ENCODE measurements around the gene ARHGEF39.

ARHGEF39 gene

DNA sequence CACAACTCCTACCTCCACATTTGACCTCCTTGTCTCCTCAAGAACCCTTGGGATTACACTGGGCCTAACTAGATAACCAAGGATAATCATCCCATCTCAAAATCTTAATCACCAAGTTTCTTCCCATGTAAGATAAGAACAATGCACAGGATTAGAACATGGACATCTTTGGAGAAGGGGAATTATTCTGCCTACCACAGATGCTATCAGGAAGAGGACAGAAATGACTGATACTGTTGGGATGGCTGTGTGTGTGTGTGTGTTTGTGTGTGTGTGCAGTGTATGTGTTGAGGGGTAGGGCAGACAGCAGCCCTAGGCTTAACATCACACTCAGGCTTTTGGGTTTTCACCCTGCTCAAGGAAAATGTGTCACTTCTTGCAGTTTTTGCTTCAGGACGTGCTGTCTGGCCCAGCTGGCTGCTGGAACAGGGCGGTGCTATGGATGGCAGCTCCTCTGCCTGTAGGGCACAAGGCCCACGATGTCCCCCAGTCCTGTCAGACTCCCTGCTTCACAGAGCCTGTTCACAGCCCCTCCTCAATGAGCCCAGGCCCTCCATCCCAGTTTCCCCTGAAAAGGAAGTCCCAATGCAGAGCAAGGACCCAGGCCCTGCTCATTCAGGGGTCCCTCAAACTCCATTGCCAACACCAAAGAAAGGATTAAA is 16.5 kb upstream of the ARHGEF39 start:
- TF ChIP-seq, protein P1, sequence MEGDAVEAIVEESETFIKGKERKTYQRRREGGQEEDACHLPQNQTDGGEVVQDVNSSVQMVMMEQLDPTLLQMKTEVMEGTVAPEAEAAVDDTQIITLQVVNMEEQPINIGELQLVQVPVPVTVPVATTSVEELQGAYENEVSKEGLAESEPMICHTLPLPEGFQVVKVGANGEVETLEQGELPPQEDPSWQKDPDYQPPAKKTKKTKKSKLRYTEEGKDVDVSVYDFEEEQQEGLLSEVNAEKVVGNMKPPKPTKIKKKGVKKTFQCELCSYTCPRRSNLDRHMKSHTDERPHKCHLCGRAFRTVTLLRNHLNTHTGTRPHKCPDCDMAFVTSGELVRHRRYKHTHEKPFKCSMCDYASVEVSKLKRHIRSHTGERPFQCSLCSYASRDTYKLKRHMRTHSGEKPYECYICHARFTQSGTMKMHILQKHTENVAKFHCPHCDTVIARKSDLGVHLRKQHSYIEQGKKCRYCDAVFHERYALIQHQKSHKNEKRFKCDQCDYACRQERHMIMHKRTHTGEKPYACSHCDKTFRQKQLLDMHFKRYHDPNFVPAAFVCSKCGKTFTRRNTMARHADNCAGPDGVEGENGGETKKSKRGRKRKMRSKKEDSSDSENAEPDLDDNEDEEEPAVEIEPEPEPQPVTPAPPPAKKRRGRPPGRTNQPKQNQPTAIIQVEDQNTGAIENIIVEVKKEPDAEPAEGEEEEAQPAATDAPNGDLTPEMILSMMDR (conservative IDR thresholded peaks at IDR 0.05), result no peak
- TF ChIP-seq ZFX (IDR thresholded peaks at IDR 0.05), result no peak
- no peak overlapping the region for H3K27ac ChIP-seq

DNA sequence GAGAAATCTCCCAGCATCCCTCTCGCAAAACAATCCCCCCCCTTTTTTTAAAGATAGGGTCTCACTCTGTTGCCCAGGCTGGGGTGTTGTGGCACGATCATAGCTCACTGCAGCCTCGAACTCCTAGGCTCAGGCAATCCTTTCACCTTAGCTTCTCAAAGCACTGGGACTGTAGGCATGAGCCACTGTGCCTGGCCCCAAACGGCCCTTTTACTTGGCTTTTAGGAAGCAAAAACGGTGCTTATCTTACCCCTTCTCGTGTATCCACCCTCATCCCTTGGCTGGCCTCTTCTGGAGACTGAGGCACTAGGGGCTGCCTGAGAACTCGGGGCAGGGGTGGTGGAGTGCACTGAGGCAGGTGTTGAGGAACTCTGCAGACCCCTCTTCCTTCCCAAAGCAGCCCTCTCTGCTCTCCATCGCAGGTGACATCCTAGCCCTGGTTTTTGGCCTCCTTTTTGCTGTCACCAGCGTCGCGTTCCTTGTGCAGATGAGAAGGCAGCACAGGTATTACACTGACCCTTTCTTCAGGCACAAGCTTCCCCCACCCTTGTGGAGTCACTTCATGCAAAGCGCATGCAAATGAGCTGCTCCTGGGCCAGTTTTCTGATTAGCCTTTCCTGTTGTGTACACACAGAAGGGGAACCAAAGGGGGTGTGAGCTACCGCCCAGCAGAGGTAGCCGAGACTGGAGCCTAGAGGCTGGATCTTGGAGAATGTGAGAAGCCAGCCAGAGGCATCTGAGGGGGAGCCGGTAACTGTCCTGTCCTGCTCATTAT is 15.5 kb upstream of the ARHGEF39 start:
- no peak for TF ChIP-seq ZFX (IDR thresholded peaks at IDR 0.05)
- TF ChIP-seq, protein P1 (conservative IDR thresholded peaks at IDR 0.05), result no peak
- no peak overlapping the region for H3K27ac ChIP-seq

DNA sequence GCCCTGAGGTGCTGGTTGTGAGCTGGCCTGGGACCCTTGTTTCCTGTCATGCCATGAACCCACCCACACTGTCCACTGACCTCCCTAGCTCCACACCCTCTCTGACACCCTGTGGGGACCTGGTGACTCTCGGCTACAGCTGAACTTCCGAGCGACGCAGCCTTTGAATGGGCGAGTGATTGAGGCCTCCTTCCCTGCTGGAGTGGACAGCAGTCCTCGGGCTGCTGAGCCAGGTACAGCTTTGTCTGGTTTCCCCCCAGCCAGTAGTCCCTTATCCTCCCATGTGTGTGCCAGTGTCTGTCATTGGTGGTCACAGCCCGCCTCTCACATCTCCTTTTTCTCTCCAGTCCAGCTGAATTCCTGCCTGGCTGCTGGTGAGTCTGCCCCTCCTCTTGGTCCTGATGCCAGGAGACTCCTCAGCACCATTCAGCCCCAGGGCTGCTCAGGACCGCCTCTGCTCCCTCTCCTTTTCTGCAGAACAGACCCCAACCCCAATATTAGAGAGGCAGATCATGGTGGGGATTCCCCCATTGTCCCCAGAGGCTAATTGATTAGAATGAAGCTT is 14.9 kb upstream of the ARHGEF39 start:
- TF ChIP-seq ZFX (IDR thresholded peaks at IDR 0.05), result no peak
- TF ChIP-seq, protein P1 (conservative IDR thresholded peaks at IDR 0.05), result no peak
- no peak overlapping the region for H3K27ac ChIP-seq

DNA sequence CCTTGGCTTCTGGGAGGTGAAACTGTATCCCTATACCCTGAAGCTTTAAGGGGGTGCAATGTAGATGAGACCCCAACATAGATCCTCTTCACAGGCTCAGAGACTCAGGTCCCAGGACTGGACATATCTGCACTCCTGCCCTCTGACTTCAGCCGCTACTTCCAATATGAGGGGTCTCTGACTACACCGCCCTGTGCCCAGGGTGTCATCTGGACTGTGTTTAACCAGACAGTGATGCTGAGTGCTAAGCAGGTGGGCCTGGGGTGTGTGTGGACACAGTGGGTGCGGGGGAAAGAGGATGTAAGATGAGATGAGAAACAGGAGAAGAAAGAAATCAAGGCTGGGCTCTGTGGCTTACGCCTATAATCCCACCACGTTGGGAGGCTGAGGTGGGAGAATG is 14.1 kb upstream of the ARHGEF39 start:
- TF ChIP-seq, protein P1 (conservative IDR thresholded peaks at IDR 0.05), result no peak
- H3K27ac ChIP-seq, result no peak overlapping the region

GRCh38 chr9:35675732-35676392 is 10.9 kb upstream of the ARHGEF39 start:
- TF ChIP-seq, protein P1 (conservative IDR thresholded peaks at IDR 0.05), result no peak
- no peak for TF ChIP-seq ZFX (IDR thresholded peaks at IDR 0.05)
- H3K27ac ChIP-seq, result no peak overlapping the region

GRCh38 chr9:35675204-35675603 is 10.2 kb upstream of the ARHGEF39 start:
- TF ChIP-seq ZFX (IDR thresholded peaks at IDR 0.05), result no peak
- TF ChIP-seq, protein P1 (conservative IDR thresholded peaks at IDR 0.05), result no peak

GRCh38 chr9:35674025-35674361 is 9.0 kb upstream of the ARHGEF39 start:
- TF ChIP-seq ZFX (IDR thresholded peaks at IDR 0.05), result no peak
- TF ChIP-seq, protein P1 (conservative IDR thresholded peaks at IDR 0.05), result no peak
- H3K27ac ChIP-seq, result no peak overlapping the region

More at GRCh38 chr9:35675204-35675603, 10.2 kb upstream of the ARHGEF39 start:
- H3K27ac ChIP-seq, result no peak overlapping the region
